Caki2 (cell line): ENCODE data around the gene CEP128. TPM values are rescaled to one million over a fixed set of nuclear protein-coding genes. Genes with fewer than 3 reads are reported as not detected.

ENCODE experiments used
- DNase-seq: peaks from one replicate; pipeline ENCODE4 v3.0.0-alpha.2; 2015; ENCODE audit warnings: low read depth
- in situ Hi-C: cut with HindIII; loops from 2 replicates; pipeline ENCODE4 v1.10.0; 2016; ENCODE audit warnings: low sequenced_read_pairs, low pct_unique_long_range_greater_than_20kb, mixed read lengths
- total RNA-seq: library from RNA; depleted of rRNA; stranded (reverse); fragments of >200 nt; shearing (Covaris generic); gene quantifications from 2 replicates; pipeline ENCODE4 v1.2.3, GENCODE V29; 2014; ENCODE audit warnings: low replicate concordance

CEP128 gene
- total RNA-seq, 1 experiment from 2014 or later: 3.6 TPM

- DNase-seq: no peak
- in situ Hi-C loops: no loop called here
Observed at GRCh38 chr14:80754696-80755095, 186.8 kb downstream of the CEP128 start.

- in situ Hi-C loops: no loop called here
- no peak for DNase-seq
Observed at GRCh38 chr14:80751285-80751684, 190.3 kb downstream of the CEP128 start.

GRCh38 chr14:80726211-80726610, 215.3 kb downstream of the CEP128 start:
- in situ Hi-C loops: no loop called here

GRCh38 chr14:80718940-80719339, 222.6 kb downstream of the CEP128 start:
- in situ Hi-C loops: no loop called here
- no peak for DNase-seq

More at GRCh38 chr14:80726211-80726610, 215.3 kb downstream of the CEP128 start:
- DNase-seq: no peak

- in situ Hi-C loops: no loop called here
- no peak for DNase-seq
Observed at GRCh38 chr14:80714474-80714873, 227.1 kb downstream of the CEP128 start.

- no peak for DNase-seq
- in situ Hi-C loops: no loop called here
Observed at GRCh38 chr14:80713076-80713850, 228.3 kb downstream of the CEP128 start.

GRCh38 chr14:80705241-80705980, 236.1 kb downstream of the CEP128 start:
- no peak for DNase-seq
- in situ Hi-C loops: no loop called here

- DNase-seq: no peak
- in situ Hi-C loops: no loop called here
Observed at GRCh38 chr14:80700601-80701000, 240.9 kb downstream of the CEP128 start.

GRCh38 chr14:80699861-80700260, 241.7 kb downstream of the CEP128 start:
- in situ Hi-C loops: no loop called here
- DNase-seq: no peak

GRCh38 chr14:80698974-80699373, 242.6 kb downstream of the CEP128 start:
- in situ Hi-C loops: no loop called here
- DNase-seq: no peak

- in situ Hi-C loops: no loop called here
- no peak for DNase-seq
Observed at GRCh38 chr14:80695869-80696268, 245.7 kb downstream of the CEP128 start.

- DNase-seq: no peak
- in situ Hi-C loops: no loop called here
Observed at GRCh38 chr14:80692903-80693302, 248.6 kb downstream of the CEP128 start.

- in situ Hi-C loops: no loop called here
- DNase-seq: no peak
Observed at GRCh38 chr14:80681651-80682050, 259.9 kb downstream of the CEP128 start.

- in situ Hi-C loops: no loop called here
- DNase-seq: no peak
Observed at GRCh38 chr14:80679273-80679672, 262.3 kb downstream of the CEP128 start.

GRCh38 chr14:80678436-80678835, 263.1 kb downstream of the CEP128 start:
- no peak for DNase-seq
- in situ Hi-C loops: no loop called here

- DNase-seq: no peak
- in situ Hi-C loops: no loop called here
Observed at GRCh38 chr14:80669426-80669825, 272.1 kb downstream of the CEP128 start.

GRCh38 chr14:80664576-80664975, 277.0 kb downstream of the CEP128 start:
- DNase-seq: no peak

GRCh38 chr14:80663541-80663940, 278.0 kb downstream of the CEP128 start:
- in situ Hi-C loops: no loop called here

More at GRCh38 chr14:80664576-80664975, 277.0 kb downstream of the CEP128 start:
- in situ Hi-C loops: no loop called here

GRCh38 chr14:80659783-80660182, 281.8 kb downstream of the CEP128 start:
- DNase-seq: no peak
- in situ Hi-C loops: no loop called here

More at GRCh38 chr14:80663541-80663940, 278.0 kb downstream of the CEP128 start:
- DNase-seq: no peak
